Raji (cell line): ENCODE results near the gene MCF2L2.

Source experiments
- POLR2A ChIP-seq: IDR thresholded peaks from 2 replicates; pipeline ENCODE4 v1.6.1; 2011; ENCODE audit warnings: low read depth, low read length, control low read depth; ENCODE audit not compliant: insufficient read depth

The MCF2L2 gene

DNA sequence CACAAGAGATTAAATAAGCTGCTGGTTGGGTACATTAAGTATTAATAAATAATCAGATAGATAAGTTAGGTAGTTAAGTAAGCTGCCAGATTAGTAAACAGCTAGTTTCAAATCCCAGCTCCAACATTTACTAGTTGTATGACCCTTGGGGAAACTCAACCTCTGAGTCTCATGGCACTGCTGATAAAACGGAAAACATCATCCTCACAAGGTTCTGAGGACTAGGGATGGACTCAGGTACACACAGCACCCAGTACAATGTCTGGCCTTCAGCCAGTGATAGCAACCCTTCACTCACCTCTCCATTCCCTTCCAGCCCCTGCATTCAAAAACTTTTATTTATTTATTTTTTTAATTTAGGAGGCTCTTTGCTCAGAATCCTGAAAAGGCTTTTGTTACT is 143.1 kb downstream of the MCF2L2 start:
- no peak for TF ChIP-seq POLR2A

DNA sequence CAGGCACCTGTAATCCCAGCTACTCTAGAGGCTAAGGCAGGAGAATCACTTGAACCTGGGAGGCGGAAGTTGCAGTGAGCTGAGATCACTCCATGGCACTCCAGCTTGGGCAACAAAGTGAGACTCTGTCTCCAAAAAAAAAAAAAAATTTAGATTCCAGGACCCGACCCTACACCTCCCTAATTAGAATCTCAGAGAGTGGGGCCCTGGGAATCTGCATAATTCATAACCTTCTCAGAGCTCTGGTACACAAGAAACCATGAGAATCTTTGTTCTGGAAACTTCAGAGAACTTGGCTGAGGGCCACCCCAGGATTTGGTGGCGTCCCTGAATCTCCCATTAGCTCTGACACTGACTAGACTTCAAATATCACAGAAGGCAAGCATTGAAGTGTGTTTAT is 143.8 kb downstream of the MCF2L2 start:
- no peak for TF ChIP-seq POLR2A

DNA sequence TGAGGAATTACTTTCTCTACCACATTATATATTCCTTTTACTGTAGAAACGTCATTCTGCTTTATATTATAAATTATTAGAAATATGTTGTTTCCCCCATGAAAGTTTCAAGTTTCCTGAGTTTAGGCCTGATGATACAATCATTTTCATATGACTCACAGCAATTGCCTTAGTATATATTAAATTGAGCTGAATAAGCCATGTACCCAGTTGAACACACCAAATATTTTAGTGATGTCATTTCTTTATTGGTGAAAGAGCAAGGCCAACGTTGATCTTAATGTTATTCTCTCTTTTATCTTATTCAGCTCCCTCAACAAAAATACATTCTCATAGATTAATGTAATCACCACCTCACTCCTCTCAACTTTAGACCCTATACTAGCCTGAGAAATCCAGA is 144.5 kb downstream of the MCF2L2 start:
- no peak for TF ChIP-seq POLR2A

DNA sequence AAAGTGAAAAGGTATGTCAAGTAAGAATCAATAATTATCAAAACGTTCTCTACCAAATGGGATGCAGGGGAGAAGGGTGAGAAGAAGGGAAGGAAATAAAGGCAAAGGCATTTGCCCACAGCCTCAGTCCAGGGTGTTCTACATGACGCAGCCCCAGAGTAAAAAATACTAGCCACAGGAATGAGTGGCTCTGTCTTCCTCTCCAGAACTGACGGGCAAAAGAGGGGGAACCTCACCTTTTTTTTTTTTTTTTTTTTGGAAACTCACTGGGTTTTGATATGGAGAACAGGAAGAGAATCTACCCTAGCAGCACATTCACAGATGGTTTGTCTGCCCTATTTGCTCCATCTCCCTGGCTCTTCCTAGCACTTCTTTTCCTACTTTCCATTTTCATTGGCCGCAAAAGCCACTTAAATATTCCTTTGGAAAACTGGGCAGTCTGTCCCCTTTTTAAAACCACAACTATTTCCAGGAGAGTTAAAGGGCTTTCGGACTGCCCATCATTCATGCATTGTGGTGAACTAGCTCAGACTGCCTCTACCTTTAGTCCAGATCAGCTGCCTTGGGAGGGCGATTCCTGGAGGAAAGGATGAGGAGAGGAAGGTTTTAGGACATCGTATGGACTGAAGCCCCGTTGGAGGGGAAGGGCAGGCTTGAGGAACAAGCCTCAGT is 147.2 kb downstream of the MCF2L2 start:
- no peak for TF ChIP-seq POLR2A

DNA sequence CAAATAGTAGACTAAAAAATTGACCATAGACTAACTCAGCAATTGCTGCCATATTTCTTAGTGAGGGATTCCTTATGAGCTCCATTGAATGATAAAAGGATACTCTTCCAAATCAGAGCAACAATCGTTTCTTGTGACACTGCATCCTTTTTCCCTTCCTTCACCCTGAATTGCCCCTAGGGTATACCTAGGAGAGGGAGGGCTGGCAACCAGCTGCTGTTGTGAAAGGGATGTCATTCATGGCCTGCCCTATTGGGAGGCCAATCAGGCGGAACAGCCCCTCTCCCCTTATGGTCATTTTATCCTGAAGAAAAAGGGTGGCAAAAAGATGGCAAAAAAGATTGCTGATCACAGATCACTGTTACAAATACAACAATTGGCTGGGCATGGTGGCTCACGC is 149.0 kb downstream of the MCF2L2 start:
- TF ChIP-seq POLR2A = no peak

DNA sequence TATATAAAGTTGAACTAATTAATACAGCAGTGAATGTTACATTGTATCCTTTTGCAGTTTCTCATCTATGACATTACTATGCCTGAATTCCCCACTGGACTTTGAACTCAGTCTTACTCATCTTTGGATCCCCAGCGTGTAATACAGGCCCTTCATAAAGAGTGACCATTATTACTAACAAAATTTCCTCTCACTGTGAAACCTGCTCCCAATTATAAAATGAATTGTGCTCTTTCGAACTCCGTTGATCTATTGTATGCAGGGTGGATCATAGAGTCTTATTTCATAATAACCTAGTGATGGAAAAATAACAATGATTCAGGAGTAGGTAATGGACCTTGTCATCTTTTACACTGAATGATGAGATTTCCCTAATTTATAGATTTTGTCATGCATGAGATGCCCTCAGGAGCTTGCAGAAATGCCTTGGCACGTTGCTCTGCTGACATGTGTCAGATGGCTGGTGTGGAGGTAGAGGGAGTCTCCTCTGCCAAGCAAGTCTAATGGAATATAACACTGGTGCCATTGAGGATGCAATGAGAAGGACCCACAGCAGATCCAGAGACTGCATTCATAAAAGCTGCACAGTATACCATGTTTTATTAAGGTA is 149.8 kb downstream of the MCF2L2 start:
- no peak for TF ChIP-seq POLR2A

DNA sequence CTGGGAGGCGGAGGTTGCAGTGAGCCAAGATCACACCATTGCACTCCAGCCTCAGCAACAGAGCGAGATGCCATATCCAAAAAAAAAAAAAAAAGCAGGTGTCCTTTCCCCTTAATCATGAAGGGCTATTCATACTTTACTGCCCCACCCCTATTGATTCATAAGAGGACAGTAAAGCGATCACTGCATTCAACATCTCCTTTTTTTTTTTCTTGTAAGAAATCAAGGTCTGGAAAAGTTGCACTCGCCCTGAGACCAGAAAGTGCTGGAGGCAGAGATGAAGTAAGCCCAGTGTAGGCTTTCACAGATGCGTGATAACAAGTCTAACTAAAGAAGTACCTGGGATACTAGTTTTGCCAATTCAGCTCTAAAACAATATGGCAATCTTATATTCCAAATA is 151.2 kb downstream of the MCF2L2 start:
- no peak for TF ChIP-seq POLR2A

DNA sequence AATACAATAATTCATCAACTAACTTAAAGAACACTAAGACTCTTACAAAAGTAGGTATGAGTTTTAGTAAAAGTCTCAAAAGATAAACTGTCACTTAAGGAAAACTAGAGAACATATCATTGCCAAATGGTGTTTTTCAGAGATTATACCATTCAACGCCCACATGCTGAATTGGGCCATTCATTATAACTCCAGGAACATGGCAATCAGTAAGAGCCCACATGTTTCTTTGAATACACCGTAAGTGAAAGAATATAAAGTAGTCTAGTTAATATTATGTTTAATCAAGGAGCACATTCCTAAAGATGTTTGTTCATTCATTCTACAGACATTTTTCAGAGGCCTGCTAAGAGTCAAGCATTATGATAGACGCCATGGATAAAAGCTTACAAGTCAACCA is 152.5 kb downstream of the MCF2L2 start:
- no peak for TF ChIP-seq POLR2A

DNA sequence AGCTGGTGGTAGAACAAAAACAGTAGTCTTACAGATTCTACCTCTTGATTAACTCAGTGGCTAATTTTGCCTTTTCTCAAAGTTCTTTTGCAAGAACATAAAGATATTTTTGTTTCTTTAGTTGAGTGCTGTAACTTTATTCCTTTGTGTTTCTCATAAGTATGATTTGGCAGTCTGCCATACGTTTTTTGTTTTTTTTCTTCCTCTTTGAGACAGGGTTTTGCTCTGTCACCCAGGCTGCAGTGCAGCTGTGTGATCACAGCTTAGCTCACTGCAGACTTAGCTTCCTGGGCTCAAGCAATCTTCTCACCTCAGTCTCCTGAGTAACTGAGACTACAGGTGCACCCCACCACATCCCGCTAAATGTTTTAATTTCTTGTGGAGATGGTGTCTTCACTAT is 153.0 kb downstream of the MCF2L2 start:
- no peak for TF ChIP-seq POLR2A

DNA sequence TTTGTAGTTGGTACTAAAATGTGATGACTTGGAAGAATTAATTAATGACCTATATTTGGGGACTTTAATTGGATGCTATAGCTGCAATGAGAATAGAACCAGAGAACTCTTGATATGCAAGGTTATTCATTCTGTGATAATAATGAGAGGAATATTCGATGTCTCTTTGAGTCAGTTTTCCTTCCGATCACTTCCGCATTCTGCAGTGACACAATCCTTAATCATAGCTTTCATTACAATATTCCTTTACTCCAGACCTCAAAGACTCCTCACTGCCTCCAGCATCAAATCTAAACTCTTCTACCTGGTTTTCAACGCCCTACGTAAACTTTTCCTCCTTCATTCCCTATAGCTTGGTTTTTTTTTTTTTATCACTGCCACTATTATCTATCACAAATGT is 153.8 kb downstream of the MCF2L2 start:
- no peak for TF ChIP-seq POLR2A

DNA sequence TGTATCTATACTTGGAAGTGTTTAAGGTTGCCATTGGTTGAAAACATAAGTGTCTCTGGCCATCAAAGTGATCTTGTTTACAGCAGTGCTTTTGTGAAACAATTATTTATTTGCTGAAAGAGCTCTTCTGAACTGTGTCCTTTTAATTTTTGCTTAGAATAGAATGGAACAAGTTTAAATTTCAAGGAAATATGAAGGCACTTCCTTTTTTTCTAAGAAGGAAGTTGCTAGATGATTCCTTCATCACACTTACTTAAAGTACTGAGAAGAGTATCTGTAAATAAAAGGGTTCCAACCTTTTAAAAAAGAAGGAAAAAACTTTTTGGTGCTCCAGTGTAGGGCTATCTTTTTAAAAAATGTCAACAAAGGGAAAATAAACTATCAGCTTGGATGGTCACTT is 155.6 kb downstream of the MCF2L2 start:
- TF ChIP-seq POLR2A = no peak

DNA sequence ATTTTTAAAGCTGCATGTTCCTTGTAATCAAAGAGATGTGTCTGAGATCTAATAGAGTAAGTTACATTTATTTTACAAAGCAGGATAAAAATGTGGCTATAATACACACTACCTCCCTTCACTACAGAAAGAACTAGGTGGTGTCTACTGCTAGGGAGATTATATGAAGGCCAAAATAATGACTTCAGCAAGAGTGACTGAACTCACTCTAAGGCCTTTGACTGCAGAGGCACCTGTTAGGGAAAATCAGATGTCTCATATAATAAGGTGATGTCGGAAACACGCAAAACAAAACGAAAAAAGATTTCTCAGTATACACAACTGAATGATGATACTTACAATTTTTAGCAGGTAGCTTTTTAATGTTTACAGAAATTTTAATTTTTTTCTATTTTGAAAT is 156.3 kb downstream of the MCF2L2 start:
- TF ChIP-seq POLR2A = no peak

DNA sequence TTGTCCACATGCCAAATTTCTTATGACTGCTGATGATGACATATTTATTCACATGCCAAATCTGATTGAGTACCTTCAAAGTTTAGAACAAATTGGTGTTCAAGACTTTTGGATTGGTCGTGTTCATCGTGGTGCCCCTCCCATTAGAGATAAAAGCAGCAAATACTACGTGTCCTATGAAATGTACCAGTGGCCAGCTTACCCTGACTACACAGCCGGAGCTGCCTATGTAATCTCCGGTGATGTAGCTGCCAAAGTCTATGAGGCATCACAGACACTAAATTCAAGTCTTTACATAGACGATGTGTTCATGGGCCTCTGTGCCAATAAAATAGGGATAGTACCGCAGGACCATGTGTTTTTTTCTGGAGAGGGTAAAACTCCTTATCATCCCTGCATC is 158.1 kb downstream of the MCF2L2 start:
- TF ChIP-seq POLR2A = no peak

DNA sequence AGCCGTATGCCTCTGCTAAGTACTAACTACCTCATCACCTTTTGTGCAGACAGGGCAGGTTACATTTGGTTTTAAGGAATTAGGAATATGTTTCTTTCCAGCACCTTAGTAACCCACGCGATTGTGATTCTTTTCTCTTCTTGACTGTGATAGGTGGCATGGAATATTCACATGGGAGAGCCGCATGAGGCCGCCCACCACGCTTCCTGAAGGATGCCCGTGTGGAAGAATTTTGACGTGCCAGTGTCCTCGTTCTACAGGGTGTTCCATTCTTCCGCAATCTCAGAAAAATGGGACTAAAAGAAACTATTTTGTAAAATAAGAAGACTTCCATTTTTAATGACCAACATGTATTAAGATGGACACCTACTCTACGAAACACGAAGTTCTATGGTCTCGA is 159.1 kb downstream of the MCF2L2 start:
- no peak for TF ChIP-seq POLR2A

DNA sequence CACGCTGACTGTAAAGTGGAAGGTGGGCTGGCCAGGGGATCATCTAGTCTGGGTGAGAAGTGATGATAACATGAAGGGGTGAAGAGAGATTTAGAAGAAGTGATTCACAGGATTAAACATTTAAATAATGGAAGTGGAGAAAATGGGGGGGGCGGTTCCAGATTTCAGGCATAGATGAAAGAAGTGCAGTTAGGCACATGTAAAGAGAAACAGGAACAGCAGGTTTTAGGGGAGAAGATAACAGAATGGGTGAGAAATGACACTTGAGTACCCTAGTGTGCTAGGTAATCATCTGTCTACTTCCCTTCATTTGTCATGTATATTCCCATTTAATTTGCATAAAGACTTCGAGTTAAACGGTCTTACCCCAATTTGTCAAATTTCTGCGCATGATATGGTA is 160.1 kb downstream of the MCF2L2 start:
- no peak for TF ChIP-seq POLR2A

DNA sequence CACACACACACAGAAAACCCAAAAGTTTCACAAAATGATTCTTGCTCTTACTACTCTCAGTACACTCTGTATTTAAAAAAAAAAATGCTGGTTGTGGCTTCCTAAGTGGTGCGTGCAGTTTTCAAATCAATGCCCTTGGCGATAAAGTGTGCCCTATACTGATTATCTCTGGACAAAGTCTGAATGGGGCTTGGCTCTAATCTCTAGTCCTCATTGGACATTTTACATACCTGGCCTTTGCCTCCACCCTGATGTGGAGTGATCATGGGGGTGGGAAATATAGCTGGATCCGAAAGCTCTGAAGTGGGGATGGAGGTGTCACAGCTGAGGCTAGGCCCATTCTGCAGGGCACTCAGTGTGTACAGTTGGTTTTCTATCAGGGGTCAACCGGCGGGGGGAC is 161.3 kb downstream of the MCF2L2 start:
- no peak for TF ChIP-seq POLR2A

DNA sequence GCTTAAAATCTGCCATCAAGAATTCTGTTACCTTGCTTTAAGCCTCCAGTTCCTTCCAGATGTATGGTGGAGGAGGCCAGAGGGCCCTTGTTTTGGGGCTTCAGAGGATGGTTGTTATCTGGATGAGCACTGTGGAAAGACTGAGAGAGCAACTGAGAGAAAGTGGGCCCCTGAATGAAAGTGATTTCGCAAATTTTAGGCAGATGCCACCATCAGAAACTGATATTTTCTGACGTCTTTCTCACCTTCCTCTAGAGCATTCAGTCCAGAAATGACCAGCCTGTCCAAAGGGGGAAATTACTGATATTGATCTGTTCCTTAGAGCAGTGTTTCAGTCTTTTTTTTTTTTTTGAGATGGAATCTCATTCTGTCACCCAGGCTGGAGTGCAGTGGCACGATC is 162.0 kb downstream of the MCF2L2 start:
- no peak for TF ChIP-seq POLR2A
